ENCODE results near the gene CHTF8.
"Not testable (repeated sequence)": the region's sequence is repeated elsewhere in the genome, so short reads cannot be mapped to it uniquely, and the experiment has no call there.

The CHTF8 gene

DNA sequence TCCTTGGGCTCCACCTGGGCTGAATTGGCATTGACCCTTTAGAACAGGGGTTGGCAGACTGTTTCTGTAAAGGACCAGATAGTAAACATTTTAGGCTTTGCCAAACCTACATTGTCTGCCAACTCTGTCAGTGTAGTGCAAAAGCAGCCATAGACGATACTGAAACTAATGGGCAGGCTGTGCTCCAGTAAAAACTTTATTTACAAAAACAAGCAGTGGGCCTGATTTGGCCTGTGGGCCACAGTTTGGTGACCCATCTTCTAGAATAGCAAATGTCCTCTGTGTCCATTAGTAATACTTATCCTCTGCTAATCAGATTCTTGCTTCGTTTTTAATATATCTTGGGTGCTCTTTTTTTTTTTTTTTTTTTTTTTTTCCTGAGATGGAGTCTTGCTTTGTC, 6.2 kb upstream of the CHTF8 start:
- ATAC-seq = no peak

GRCh38 chr16:69133373-69133954, 1.1 kb upstream of the CHTF8 start:
- peak in 1 of 2 donors; percentile 13 for ATAC-seq

DNA sequence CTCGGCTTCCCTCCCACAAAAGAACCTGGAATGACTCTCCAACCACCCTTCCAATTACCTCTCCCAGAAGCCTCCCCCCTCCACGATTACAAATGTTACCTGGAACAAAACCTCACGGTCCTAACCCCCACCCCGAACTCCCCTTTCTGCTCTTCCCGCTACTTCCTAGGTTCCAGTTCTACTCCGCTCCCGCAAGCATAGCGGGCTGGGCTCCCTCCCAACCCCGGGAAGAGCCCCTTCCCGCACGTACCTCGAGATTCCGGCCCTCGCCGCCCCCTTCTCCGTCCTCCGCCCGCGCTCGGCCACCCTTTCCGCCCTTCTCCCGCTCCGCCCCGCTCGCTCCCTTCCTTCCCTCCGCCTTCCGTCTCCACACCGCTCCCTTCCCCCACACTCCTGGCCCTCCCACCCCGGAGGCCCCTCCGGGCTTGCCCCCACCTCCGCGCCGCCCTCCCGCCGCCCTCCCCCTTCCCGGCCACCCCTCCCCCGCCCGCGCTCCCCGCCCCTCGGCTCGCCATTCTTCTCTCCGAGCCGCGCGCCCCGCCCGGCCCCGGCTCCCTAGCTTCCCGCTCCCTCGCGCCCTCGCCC, 457 bp downstream of the CHTF8 start:
- peak; percentile 32 to 52 for ATAC-seq

GRCh38 chr16:69131167-69131838, 1.1 kb downstream of the CHTF8 start:
- ATAC-seq = no peak

DNA sequence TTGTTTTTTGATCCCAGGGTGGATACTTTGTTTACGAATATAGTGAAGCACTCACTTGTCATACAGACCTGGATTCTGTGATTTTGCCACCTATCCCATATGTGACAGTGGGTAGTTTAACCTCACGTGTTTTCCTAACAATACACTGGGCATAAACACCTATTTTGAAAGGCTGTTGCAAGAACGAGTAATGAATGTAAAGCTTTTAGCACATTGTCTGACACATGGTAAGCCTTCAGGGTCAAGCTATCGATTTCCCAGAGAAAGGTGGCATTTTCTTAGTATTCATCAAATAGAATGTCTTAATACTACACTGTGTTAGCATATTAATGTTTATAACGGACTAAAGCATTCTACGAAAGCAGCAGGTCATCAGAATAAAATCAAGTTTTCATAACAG, 1.9 kb downstream of the CHTF8 start:
- no peak for ATAC-seq

DNA sequence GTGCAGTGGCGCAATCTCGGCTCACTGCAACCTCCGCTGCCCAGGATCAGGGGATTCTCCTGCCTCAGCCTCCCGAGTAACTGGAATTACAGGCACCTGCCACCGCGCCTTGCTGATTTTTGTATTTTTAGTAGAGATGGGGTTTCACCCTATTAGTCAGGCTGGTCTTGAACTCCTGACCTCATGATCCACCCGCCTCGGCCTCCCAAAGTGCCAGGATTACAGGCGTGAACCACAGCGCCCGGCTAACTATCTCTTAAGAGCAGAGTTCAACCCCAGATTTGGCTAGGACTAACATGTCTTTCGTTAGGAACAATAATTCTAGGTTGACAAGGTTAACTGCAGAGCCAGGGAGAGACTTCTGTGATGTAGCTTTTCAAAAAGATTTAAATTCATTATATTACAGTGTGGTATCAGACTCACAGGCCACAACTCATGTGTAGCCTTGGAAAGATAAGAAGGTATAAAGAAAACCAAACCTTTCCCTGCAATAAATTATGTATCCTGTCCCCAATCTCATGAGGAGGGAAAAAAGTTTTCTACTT, 4.3 kb downstream of the CHTF8 start:
- no peak for ATAC-seq

DNA sequence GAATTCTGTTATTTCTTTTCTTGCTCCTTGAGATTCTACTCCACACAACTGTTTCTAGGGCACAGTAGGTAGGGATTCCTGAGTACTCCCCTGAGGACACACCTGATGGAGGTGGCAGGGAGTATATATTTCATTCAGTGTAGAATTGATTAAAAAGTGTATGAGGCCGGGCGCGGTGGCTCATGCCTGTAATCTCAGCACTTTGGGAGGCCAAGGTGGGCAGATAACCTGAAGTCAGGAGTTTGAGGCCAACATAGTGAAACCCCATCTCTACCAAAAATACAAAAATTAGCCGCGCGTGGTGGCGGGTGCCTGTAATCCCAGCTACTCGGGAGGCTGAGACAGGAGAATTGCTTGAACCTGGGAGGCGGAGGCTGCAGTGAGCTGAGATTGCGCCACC, 5.6 kb downstream of the CHTF8 start:
- not testable (repeated sequence) for ATAC-seq

DNA sequence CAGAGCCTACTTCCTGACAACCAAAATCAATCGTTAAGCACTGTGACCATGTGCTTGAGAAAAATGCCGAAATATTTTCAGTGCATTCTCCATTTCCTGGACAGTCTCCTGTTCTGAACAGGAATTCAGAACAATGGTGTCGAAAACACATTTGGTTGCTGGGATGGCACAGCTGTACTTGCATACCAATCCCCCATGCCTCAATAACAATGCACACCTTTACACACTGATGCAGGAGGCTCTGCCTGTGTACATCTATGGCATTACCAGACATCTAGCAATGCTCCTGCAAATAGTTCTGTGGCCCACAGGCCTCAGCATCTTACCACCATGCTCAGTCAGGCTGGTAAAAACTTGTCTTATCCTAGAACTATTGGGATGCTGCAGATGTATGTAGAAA, 6.2 kb downstream of the CHTF8 start:
- no peak for ATAC-seq

GRCh38 chr16:69124961-69125360, 7.4 kb downstream of the CHTF8 start:
- ATAC-seq = not testable (repeated sequence)

GRCh38 chr16:69124406-69124805, 8.0 kb downstream of the CHTF8 start:
- not testable (repeated sequence) for ATAC-seq

- ATAC-seq = peak; percentile 48 to 70
These were observed 8.5 kb downstream of the CHTF8 start for GRCh38 chr16:69123910-69124309.

DNA sequence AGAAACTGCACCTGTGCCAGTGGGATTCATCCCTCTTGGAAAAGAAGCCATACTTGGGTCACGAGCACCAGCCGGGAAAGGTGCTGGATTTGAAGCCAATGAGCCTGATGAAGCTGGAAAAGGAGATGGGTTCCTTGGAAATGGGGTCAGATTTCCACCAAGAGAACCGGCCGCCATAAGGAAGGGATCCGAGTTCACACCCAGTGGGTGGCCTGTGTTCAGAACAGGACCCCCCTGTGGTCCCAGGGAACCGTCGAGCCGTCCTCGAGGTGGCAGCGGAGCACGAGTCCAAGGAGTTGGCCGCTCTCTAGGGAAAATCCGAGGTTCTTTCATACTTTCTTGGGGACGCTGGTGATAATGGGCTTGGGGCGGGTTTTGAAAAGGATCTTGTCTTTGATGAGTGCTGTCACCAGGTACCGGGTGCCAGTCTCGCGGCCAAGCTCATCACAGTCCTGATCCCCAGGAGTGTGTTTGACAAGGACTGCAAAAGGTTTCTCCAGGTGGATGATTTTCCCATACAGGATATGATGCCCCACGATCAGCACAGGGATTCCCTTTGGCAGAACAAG, 12.2 kb downstream of the CHTF8 start:
- ATAC-seq = no peak

- ATAC-seq = no peak
These were observed 12.9 kb downstream of the CHTF8 start for GRCh38 chr16:69119536-69119935.

GRCh38 chr16:69118994-69119393, 13.4 kb downstream of the CHTF8 start:
- no peak for ATAC-seq

DNA sequence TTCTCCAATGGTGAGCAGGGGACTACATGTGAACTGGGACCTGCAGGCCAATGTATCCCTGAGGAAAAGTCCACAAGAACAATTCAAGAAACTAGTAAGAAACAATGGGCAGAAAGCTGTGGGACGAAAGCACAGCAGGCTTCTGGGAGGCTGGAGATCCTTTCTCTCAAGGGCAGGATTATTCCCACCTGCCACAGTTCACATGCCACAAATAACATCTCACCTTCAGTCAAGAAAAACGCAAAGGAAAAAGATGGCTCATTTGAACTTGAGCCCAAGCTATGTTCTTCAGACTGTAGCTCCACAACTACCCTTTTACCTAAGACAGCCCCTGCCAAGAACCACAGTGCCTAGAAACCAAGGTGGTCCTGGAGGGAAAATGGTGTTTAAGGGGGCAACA, 13.9 kb downstream of the CHTF8 start:
- no peak for ATAC-seq

GRCh38 chr16:69116906-69117305, 15.5 kb downstream of the CHTF8 start:
- no peak for ATAC-seq

- ATAC-seq = no peak
These were observed 16.0 kb downstream of the CHTF8 start for GRCh38 chr16:69116256-69116875.

GRCh38 chr16:69115837-69116236, 16.6 kb downstream of the CHTF8 start:
- no peak for ATAC-seq

DNA sequence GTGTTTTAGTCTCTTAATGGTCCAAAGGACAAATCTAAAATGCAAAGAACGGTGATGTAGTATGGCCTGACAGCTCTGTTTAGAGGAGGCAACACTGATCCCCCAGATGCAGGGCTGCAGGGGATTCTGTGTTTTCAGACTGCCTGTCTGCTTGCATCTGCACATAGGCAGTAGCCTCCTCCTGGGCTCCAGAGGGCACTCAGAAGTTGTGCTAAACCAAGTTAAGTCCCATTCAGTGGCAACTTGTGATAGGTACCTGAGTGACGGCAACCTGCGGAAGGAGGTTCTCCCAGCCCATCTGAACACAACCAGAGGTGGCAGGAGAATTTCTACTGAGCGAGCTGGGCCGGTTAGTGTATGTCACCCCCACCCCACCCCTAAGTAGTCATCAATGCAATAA, 17.0 kb downstream of the CHTF8 start:
- no peak for ATAC-seq

GRCh38 chr16:69114976-69115355, 17.4 kb downstream of the CHTF8 start:
- ATAC-seq = no peak

DNA sequence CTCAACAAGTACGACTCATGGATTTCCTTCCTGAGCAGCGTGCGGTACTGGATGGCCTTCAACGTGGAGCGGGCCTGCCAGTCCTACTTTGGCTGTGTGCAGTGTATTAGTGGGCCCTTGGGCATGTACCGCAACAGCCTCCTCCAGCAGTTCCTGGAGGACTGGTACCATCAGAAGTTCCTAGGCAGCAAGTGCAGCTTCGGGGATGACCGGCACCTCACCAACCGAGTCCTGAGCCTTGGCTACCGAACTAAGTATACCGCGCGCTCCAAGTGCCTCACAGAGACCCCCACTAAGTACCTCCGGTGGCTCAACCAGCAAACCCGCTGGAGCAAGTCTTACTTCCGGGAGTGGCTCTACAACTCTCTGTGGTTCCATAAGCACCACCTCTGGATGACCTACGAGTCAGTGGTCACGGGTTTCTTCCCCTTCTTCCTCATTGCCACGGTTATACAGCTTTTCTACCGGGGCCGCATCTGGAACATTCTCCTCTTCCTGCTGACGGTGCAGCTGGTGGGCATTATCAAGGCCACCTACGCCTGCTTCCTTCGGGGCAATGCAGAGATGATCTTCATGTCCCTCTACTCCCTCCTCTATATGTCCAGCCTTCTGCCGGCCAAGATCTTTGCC, 17.9 kb downstream of the CHTF8 start:
- no peak for ATAC-seq

GRCh38 chr16:69113216-69113615, 19.2 kb downstream of the CHTF8 start:
- ATAC-seq = no peak
